GM13976 (cell line): ENCODE results near the gene FNBP1L.

Experiments
- DNase-seq: peaks from one replicate; pipeline ENCODE4 v3.0.0; 2012; ENCODE audit warnings: low spot score
- in situ Hi-C: fragments of 300-500 bp; cut with MboI; formaldehyde crosslinking; loops from one replicate; pipeline ENCODE4 v1.12.0; 2022; ENCODE audit warnings: low sequenced_read_pairs, mixed read lengths, inconsistent platforms; ENCODE audit not compliant: unreplicated experiment
- TF ChIP-seq, protein P1 (sequence below): IDR thresholded peaks from 2 replicates; pipeline ENCODE4 v1.5.1; 2012; ENCODE audit warnings: borderline replicate concordance, mild to moderate bottlenecking; ENCODE audit not compliant: insufficient read depth; ENCODE audit errors: extremely low read depth, missing control alignments, control extremely low read depth

FNBP1L gene

DNA sequence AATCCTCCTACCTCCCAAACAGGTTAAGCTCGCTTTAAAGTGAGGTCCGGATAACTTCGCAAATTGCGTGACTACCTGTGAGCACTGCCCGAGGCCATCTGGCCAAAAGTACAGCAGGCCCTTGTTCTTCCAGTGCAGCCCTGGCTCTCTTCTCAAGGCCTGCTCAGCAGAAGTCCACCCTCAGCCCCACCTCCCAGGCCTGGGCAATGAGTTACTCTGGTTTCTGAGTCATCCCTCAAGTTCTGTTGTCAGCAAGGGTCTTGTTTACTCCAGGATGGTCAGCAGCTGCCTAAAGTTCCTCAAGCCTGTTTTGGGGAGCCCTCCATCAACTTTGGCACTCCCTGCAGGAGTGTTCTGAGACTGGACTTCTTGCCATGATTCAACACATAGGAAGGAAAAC, 132.0 kb downstream of the FNBP1L start:
- in situ Hi-C loops, result no loop called here
- TF ChIP-seq, protein P1, sequence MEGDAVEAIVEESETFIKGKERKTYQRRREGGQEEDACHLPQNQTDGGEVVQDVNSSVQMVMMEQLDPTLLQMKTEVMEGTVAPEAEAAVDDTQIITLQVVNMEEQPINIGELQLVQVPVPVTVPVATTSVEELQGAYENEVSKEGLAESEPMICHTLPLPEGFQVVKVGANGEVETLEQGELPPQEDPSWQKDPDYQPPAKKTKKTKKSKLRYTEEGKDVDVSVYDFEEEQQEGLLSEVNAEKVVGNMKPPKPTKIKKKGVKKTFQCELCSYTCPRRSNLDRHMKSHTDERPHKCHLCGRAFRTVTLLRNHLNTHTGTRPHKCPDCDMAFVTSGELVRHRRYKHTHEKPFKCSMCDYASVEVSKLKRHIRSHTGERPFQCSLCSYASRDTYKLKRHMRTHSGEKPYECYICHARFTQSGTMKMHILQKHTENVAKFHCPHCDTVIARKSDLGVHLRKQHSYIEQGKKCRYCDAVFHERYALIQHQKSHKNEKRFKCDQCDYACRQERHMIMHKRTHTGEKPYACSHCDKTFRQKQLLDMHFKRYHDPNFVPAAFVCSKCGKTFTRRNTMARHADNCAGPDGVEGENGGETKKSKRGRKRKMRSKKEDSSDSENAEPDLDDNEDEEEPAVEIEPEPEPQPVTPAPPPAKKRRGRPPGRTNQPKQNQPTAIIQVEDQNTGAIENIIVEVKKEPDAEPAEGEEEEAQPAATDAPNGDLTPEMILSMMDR, result no peak
- DNase-seq, result no peak

DNA sequence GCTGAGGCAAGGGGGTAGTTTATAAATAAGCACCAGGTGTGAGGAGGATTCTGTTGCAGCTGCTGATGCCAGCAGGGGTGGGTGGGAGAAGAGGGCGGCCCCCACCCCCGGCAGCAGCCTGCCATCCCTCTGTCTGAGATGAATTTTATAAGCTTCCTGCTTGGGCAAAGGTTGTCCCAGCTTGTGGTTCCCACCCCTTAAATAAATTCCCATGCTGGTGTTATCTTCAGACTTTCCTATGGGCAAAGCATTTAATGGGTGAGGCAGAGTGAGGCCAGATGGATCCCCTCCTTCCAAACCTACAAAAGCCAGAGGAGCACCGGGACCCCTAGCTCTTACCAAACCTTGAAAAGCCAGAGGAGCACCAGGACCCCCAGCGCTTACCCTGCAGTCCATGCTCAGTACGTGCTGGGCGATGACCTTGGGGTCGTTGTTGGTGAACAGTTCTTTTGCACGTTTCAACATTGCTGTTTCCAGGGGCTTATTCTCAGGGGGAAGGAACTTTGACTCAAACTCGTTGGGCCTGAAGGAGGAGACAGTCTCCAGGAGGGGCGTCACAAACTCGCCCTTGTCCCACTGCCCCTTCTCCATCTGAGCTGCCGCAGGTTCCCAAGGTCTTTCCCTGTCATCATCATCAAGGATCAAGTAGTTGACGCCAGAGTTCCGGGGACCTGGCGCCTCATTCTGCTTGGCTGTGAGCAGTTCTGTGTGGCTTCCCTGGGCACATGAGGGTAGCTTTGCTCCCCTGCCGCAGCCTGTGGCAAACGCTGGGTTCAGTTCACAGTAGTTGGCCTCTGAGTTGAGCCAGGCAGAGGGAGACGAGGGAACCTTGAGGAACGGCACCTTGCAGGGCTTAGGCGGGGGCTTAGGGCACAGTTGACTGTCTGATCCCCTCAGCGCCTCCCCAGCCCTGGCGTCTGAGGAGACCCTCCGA, 134.3 kb downstream of the FNBP1L start:
- in situ Hi-C loops, result no loop called here
- TF ChIP-seq, protein P1, result no peak
- no peak for DNase-seq

DNA sequence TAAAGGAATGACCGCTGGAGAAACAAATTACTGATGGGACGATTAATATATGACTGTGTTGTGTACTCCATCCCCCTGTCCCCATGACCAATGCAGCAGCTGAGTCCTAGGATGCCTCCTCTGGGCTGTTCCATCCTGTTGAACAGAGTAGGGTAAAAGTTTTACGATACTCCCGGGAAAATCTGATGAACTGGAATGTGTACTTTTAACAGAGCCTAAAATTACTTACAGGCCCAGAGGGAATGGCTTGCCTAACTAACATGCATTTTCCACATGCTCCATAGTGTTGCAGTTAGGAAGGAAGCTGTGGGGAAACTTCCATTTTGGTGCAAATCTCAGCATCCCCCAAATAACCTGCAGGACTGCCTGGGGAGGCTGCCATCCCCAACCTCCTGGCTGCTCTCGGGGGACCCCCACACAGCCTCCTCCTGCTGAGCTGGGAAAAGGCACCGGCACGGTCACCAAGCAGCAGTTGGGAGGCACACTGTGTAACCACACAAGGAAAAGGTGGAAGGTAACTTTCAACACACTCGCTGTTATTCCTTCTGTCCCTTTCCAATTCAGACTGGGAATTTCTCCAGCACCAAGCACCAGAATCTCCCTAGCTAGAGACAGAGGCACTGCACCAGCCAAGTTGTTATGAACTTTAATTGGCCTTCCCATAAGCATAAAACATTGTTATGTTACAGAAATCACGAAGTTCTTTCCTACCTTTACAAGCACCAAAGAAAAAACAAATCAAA, 136.5 kb downstream of the FNBP1L start:
- in situ Hi-C loops, result no loop called here
- TF ChIP-seq, protein P1, result no peak
- DNase-seq, result no peak

DNA sequence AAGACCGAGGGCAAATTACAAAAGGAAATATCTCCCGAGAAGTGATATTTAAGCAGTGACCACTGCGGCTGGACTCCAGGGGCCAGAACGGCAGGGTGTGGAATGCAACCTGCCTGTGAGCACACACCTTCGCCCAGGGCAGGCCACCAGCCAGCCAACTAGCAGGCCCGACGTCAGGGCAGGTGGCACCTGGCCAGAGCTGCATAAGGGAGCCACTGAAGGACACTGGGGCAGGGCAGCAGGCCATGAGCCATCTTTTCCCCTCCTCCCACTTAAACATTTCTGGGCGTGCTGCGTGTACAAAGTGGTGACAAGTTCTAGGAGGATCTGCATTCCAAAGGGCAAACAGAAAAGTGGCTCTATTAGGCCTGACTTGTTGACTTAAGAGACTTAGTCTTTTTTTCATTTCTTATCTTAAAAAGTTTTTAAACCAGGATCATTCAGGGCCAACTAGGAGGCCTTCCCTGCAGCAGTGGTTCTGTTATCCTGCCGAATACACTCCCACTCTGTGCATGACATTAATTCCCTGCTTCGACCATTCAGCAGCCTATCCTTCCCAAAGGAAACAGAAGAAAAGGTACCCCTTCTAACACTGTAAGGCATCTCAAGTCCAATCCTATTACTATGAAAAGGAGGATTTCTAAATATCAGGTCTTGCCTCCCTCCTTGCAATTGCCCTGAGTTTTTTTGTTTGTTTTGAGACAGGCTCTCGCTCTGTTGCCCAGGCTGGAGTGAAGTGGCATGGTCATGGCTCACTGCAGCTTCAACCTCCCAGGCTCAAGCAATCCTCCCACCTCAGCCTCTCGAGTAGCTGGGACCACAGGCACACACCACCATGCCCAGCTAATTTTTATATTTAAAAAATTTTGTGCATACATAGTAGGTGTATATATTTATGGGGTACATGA, 137.4 kb downstream of the FNBP1L start:
- in situ Hi-C loops, result no loop called here
- TF ChIP-seq, protein P1, result no peak
- DNase-seq, result no peak

DNA sequence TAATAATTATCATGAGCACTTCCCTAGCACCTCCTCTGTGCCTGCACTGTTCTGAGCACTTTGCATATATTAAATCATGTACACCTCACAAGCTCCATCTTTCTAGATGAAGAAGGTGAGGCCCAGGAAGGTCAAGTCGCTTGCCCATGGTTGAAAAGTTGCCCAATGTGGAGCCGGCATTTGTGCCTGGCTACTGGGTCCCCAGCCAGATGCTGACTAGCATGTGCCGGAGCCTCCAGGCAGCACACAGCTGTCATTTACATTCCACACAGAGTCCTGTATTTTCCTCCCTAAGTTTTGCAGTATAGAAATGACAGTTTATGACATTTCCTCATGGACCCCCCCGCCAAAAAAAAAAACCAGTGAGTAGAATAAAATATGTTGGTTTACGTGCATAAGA, 139.4 kb downstream of the FNBP1L start:
- in situ Hi-C loops, result no loop called here
- TF ChIP-seq, protein P1, result no peak
- DNase-seq, result no peak

DNA sequence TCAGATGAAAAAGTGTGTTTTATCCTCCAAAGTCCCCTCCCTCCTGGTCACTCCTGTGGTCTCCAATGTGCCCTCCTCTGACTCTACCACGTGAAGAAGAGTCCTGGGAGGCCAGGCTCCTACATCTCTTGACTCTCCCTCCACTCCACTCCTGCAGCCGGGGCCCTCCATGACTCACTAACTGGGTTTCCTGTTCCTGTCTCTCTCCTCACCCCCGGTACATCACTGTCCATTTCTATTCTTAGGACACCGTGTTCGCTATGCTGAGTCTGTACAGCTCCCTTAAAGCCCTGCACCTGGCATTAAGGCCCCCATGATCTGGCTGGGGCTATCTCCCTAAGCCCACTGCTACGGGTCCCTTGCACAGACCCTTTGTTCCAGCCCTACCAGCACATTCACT, 140.3 kb downstream of the FNBP1L start:
- TF ChIP-seq, protein P1, result no peak
- DNase-seq, result no peak
- in situ Hi-C loops, result no loop called here
